GM21381 (cell line): ENCODE results near the gene GIPC3.

Source experiments
- ATAC-seq: cut with Tn5 transposase; IDR thresholded peaks from one replicate; pipeline ENCODE4 v1.9.1; 2021; ENCODE audit warnings: mild to moderate bottlenecking, moderate library complexity; ENCODE audit not compliant: unreplicated experiment

Gene GIPC3

GRCh38 chr19:3634496-3635045 lies 49.3 kb downstream of the GIPC3 start:
- no peak for ATAC-seq

- ATAC-seq, result no peak
These were observed 51.2 kb downstream of the GIPC3 start for GRCh38 chr19:3636506-3636905.

GRCh38 chr19:3636962-3637361 lies 51.7 kb downstream of the GIPC3 start:
- ATAC-seq, result no peak

- ATAC-seq, result no peak
These were observed 52.3 kb downstream of the GIPC3 start for GRCh38 chr19:3637621-3638020.

DNA sequence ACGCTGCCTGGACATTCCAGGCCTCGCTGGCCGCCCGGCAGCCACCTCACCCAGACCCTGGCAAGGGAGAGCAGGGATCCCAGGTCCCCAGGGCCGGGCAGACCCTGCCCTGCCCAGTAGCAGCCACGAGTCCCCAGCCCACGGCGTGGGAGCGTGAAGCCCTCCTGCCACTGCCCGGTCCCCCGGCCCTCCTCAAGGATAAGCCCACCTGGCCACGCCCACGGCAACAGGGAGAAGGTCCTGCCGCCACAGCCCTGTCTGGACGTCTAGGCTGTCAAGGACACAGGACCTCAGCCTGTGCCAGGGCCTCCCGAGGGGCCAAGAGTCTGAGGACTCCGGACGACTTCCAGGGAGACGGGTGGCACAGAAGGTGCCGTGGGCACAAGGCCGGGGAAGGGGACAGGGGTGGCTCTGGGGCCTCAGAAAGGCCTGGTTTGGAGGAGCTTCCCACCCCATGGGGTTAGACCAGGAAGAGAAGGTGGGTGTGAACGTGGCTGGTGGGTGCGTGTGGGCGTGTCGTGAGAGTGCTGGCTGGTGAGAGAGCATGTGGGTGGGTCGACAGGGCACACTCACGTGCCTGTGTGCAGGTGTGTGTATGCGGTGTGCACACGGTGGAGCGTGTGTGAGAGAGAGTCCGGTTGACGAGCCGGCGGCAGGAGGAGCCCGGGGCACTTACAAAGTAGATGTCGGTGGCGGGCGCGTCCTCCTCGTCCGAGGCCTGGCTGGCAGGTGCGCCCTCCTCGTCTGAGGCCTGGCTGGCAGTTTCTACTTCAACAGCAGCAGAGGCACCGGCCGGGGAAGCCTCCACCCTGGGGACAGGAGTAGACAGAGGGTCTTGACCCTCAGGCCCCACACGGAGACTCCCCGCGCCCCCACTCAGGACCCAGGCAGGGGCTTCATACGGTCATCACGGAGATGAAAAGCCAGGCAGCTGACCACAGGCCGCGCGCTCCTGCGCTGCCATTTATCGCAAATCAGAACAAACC lies 53.2 kb downstream of the GIPC3 start:
- ATAC-seq, result no peak

DNA sequence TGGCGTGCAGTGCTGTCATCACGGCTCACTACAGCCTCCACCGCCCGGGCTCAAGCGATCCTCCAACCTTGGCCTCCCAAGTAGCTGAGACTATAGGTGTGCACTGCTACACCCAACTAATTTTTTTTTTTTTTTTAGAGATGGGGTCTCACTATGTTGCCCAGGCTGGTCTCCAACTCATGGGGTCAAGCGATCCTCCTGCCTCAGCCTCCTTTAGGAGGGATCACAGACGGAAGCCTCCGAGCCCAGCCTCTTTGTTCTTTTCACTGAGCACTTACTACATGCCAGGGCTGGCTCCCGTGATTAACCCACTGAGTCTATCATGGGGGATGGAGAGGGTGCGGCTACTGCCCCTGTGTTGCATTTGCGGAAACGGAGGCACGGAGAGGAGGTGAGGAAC lies 54.2 kb downstream of the GIPC3 start:
- ATAC-seq, result no peak

- ATAC-seq, result no peak
These were observed 56.4 kb downstream of the GIPC3 start for GRCh38 chr19:3641515-3642269.

DNA sequence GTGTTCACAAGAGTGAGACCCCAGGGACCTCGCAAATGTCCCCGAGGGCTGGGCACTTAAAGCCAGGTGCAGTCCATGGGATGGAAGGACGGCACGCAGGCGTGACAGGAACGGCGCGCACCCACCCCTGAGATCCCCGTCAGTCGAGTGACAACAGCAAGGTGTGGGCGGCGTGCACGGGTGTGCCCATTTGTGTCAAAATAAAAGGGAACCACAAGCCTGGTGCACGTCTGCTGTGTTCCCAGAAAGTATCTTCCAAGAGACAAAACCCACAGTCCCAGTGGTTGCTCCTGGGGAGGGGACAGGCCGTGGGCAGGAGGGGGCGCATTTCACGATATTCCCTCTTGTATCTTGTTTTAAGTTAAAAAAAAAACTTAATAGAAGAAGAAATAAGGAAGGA lies 57.0 kb downstream of the GIPC3 start:
- no peak for ATAC-seq
